OCI-LY3 (cell line): ENCODE measurements around the gene GDE1.

Source experiments
- EZH2phosphoT487 ChIP-seq: fragments of 200-600 bp; shearing (Covaris generic); IDR thresholded peaks from 2 replicates; pipeline ENCODE4 v1.6.1; 2018; ENCODE audit warnings: antibody characterized with exemption, mixed run types, low read depth
- TF ChIP-seq, protein P1 (sequence below): fragments of 200-600, 300-600 bp; sonication (generic); IDR thresholded peaks from 2 replicates; pipeline ENCODE4 v1.5.1; 2014; ENCODE audit warnings: antibody characterized with exemption, low read length, low read depth

DNA sequence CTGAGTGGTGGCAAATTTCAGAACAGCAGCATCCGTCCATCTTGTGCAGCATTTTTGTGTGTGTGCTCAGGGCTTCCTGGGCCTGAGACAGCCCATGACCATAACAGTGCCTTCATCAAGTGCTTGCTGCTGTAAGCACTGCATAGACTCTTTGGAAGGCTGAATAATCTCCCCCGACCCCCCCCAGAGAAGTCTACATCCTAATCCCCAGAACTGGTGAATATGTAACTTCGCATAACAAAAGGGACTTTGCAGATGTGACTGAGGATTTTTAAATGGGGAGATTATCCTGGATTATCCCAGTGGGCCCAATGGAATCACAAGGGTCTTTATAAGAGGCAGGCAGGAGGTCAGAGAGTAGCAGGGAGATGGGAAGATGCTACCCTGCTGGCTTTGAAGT lies 53.6 kb downstream of the GDE1 start:
- TF ChIP-seq, protein P1, sequence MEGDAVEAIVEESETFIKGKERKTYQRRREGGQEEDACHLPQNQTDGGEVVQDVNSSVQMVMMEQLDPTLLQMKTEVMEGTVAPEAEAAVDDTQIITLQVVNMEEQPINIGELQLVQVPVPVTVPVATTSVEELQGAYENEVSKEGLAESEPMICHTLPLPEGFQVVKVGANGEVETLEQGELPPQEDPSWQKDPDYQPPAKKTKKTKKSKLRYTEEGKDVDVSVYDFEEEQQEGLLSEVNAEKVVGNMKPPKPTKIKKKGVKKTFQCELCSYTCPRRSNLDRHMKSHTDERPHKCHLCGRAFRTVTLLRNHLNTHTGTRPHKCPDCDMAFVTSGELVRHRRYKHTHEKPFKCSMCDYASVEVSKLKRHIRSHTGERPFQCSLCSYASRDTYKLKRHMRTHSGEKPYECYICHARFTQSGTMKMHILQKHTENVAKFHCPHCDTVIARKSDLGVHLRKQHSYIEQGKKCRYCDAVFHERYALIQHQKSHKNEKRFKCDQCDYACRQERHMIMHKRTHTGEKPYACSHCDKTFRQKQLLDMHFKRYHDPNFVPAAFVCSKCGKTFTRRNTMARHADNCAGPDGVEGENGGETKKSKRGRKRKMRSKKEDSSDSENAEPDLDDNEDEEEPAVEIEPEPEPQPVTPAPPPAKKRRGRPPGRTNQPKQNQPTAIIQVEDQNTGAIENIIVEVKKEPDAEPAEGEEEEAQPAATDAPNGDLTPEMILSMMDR = no peak
- TF ChIP-seq EZH2phosphoT487 = no peak
